Testis (tissue), 3 donors: ENCODE results near the gene APOBEC3F. TPM values are rescaled to one million over a fixed set of nuclear protein-coding genes. Genes with fewer than 3 reads are reported as not detected.
"Not testable (repeated sequence)": the region's sequence is repeated elsewhere in the genome, so short reads cannot be mapped to it uniquely, and the experiment has no call there.

Experiments
- DNase-seq: peaks from one replicate; pipeline ENCODE4 v3.0.0-alpha.2; 2019
- H3K27ac ChIP-seq, 2 donors: fragments of 200-600 bp; sonication (generic); one replicate each; pipeline ENCODE4 v1.5.1; 2019
- H3K27me3 ChIP-seq: fragments of 200-600 bp; sonication (generic); one replicate; pipeline ENCODE4 v1.5.1; 2019
- H3K36me3 ChIP-seq: fragments of 200-600 bp; sonication (generic); one replicate; pipeline ENCODE4 v1.5.1; 2017; ENCODE audit warnings: low read depth; ENCODE audit errors: missing control alignments
- H3K4me1 ChIP-seq: fragments of 200-600 bp; sonication (generic); one replicate; pipeline ENCODE4 v1.5.1; 2019
- H3K4me3 ChIP-seq, 2 donors: fragments of 200-600 bp; sonication (generic); one replicate each; pipeline ENCODE4 v1.5.1; 2017 to 2019
- H3K9me3 ChIP-seq: fragments of 200-600 bp; sonication (generic); one replicate; pipeline ENCODE4 v1.5.1; 2017
- CTCF ChIP-seq, 3 experiments: fragments of 450-650 bp in 2 of 3; fragments of 200-600 bp in 1 of 3; sonication (generic) in 1 of 3; IDR thresholded peaks; one replicate each; pipeline ENCODE4 v1.5.1; 2016 to 2019; ENCODE audit warnings: antibody characterized with exemption in 3 of 3, mild to moderate bottlenecking in 2 of 3, moderate library complexity in 1 of 3
- POLR2A ChIP-seq: fragments of 450-650 bp; IDR thresholded peaks from one replicate; pipeline ENCODE4 v1.6.1; 2017; ENCODE audit warnings: antibody characterized with exemption, mild to moderate bottlenecking, moderate library complexity
- WGBS, 2 donors: methylation state at CpG; one replicate each; pipeline ENCODE4 v1.1.5; 2018; 5-methylcytosine and 5-hydroxymethylcytosine counted together
- intact Hi-C: fragments of 100-400 bp; cut with DNase I; formaldehyde crosslinking; loops from one replicate; pipeline ENCODE4 v1.15.1; 2023; ENCODE audit warnings: low total_unique reads
- polyA plus RNA-seq: library from polyadenylated mRNA; stranded (reverse); fragments of 350-450 nt; fragmentation: Illumina TruSeq; extraction: RNeasy Lipid Tissue Mini Kit (QIAGEN cat#74804); gene quantifications from one replicate; pipeline ENCODE4 v1.2.3, GENCODE V29; 2014; ENCODE audit warnings: low read depth, low replicate concordance; ENCODE audit not compliant: insufficient read depth
- total RNA-seq, 2 donors: library from RNA; depleted of rRNA; stranded (reverse); fragments of >200 nt; gene quantifications; one replicate each; pipeline ENCODE4 v1.2.3, GENCODE V29; 2016

APOBEC3F gene
- total and polyA plus RNA-seq, 3 donors from 2014 or later = 19.0 to 30.5 (median 26.8) TPM

- Histone ChIP-seq H3K4me3 (no peak overlapping the region), H3K27me3 (no peaks in the 10 kb centered on the region), H3K36me3 (no peaks in the 10 kb centered on the region), H3K27ac (no peak overlapping the region), H3K4me1 (peaks cover 8% of the 10 kb centered on the region), H3K9me3 (no peaks in the 10 kb centered on the region)
- TF ChIP-seq CTCF (IDR thresholded peaks at IDR 0.05) (no peak), POLR2A (no peak)
- WGBS, 2 donors = 72 to 86% methylated on average over 7 to 11 of the region's 11 CpGs
- DNase-seq = no peak
- intact Hi-C loops = no loop called here
Measured at GRCh38 chr22:39028281-39028680, 12.4 kb upstream of the APOBEC3F start.

GRCh38 chr22:39029227-39029626 is 11.4 kb upstream of the APOBEC3F start:
- Histone ChIP-seq H3K4me3 (no peak overlapping the region), H3K36me3 (no peaks in the 10 kb centered on the region), H3K27me3 (no peaks in the 10 kb centered on the region), H3K9me3 (no peaks in the 10 kb centered on the region), H3K4me1 (peaks cover 8% of the 10 kb centered on the region), H3K27ac (no peak overlapping the region)
- 89 to 96% methylated on average over 13 of the region's 13 CpGs for WGBS, 2 donors
- no peak for DNase-seq
- TF ChIP-seq POLR2A (no peak), CTCF (IDR thresholded peaks at IDR 0.05) (no peak)
- intact Hi-C loops = no loop called here

- TF ChIP-seq CTCF (IDR thresholded peaks at IDR 0.05) (no peak), POLR2A (no peak)
- Histone ChIP-seq H3K36me3 (no peaks in the 10 kb centered on the region), H3K27me3 (no peaks in the 10 kb centered on the region), H3K4me1 (peaks cover 8% of the 10 kb centered on the region), H3K9me3 (no peaks in the 10 kb centered on the region), H3K4me3 (no peak overlapping the region), H3K27ac (no peak overlapping the region)
- 88 to 90% methylated on average over 14 of the region's 14 CpGs for WGBS, 2 donors
- DNase-seq = no peak
- intact Hi-C loops = no loop called here
Measured at GRCh38 chr22:39030705-39031104, 10.0 kb upstream of the APOBEC3F start.

GRCh38 chr22:39031434-39032295 is 9.0 kb upstream of the APOBEC3F start:
- H3K9me3 ChIP-seq, intact Hi-C loops, H3K27ac ChIP-seq, H3K27me3 ChIP-seq, H3K36me3 ChIP-seq, DNase-seq, H3K4me1 ChIP-seq, H3K4me3 ChIP-seq: not testable (repeated sequence)
- WGBS, 2 donors = 71 to 81% methylated on average over 15 to 16 of the region's 18 CpGs

GRCh38 chr22:39037071-39037470 is 3.6 kb upstream of the APOBEC3F start:
- H3K9me3 ChIP-seq, DNase-seq, H3K36me3 ChIP-seq, H3K4me1 ChIP-seq, H3K4me3 ChIP-seq, H3K27me3 ChIP-seq, intact Hi-C loops, H3K27ac ChIP-seq: not testable (repeated sequence)
- 57 to 66% methylated on average over 2 of the region's 2 CpGs for WGBS, 2 donors
